HG03039 (cell line): Measurements from ENCODE around the gene PKM.
"Not testable (repeated sequence)": the region's sequence is repeated elsewhere in the genome, so short reads cannot be mapped to it uniquely, and the experiment has no call there.

Experiments
- ATAC-seq: cut with Tn5 transposase; IDR thresholded peaks from one replicate; pipeline ENCODE4 v1.9.1; 2021; ENCODE audit warnings: mild to moderate bottlenecking, moderate library complexity; ENCODE audit not compliant: unreplicated experiment

Gene PKM

GRCh38 chr15:72231066-72231832 is at the start of gene PKM:
TSS of gene PKM (minus strand) at chr15:72231190. CDS start at chr15:72219097, 12,093 bp downstream.
- peak; percentile 38 for ATAC-seq

GRCh38 chr15:72280751-72281150 is 49.8 kb upstream of the PKM start:
- no peak for ATAC-seq

GRCh38 chr15:72278737-72279136 is 47.7 kb upstream of the PKM start:
- no peak for ATAC-seq

- ATAC-seq, result no peak
Observed at GRCh38 chr15:72276326-72276700, 45.3 kb upstream of the PKM start.

DNA sequence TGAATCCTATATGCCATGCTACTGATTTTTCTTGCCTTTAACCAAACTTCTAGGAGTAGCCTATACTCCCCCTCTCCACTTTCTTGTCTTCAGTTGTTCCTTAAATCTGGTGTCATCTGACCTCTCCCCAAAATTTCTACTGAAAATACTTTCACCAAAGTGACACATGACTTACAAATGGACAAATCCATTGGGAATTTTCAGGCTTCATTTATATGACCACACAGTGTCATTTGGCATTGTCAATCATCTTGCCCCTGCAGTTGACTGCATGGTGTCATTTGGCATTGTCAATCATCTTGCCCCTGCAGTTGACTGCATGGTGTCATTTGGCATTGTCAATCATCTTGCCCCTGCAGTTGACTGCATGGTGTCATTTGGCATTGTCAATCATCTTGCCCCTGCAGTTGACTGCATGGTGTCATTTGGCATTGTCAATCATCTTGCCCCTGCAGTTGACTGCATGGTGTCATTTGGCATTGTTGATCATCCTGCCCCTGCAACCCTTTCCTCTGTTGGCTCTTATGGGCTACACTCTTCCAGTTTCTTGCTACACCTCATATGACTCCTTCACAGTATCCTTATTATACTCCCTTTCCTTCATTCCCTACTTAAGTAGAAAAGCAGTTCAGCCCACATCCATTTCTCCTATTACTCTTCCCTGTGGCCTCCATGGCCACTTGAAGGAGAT is 44.8 kb upstream of the PKM start:
- not testable (repeated sequence) for ATAC-seq

DNA sequence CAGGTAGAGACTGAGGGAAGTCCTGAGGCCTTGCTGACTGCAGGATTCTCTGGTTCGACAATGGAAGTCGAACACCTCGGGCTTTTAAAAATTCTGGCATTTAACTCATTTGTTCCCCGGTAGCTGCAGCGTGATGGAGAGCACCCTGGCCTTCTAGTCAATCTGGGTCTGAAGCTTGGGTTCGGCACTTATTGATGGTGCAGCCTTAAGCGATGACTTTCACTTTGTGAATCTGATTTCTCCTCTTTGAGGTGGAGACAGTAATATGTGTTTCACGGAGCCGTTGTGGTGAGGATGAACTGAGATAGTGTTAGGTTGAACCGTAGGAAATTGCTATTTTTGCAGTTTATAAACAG is 42.0 kb upstream of the PKM start:
- ATAC-seq, result no peak

- ATAC-seq, result peak; percentile 92
Observed at GRCh38 chr15:72272213-72272996, 41.4 kb upstream of the PKM start, which contains the start of gene PARP6. TSS of gene PARP6 (minus strand) at chr15:72272554. CDS start at chr15:72267477, 5,077 bp downstream.

- no peak for ATAC-seq
Observed at GRCh38 chr15:72271895-72272212, 40.9 kb upstream of the PKM start.

- no peak for ATAC-seq
Observed at GRCh38 chr15:72271221-72271620, 40.2 kb upstream of the PKM start.

DNA sequence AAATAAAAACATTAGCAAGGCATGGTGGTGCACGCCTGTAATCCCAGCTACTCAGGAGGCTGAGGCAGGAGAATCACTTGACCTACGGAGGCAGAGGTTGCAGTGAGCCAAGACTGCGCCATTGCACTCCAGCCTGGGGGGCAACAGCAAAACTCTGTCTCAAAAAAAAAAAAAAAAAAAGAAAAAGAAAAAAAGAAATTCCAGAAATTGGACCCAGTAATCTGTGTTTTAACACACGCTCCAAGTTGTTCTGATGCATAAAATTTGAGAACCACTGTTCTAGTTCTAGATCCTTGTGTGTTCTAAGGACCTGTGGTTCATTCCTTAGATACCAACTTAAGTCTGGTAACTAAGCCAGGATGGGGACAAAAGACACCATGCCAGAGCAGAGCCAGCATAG is 38.7 kb upstream of the PKM start:
- no peak for ATAC-seq

DNA sequence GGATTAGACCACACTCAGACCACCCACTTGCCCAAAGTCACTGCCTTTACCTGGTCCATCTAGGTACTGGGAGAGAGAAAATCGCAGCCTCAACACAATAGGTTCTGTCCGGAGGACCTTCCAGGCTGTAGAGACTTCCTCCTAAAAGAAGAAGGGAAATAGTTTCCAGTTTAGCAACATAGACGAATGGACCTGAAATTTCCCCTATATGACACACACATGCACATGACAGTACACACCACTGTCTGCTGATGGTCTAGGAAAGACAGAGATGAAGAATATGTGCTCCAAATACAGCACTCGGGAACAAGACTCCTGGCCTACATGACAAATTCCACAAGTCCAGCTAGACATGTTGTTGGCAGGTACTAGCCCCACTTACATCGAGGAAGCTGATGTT is 34.0 kb upstream of the PKM start:
- ATAC-seq, result no peak

DNA sequence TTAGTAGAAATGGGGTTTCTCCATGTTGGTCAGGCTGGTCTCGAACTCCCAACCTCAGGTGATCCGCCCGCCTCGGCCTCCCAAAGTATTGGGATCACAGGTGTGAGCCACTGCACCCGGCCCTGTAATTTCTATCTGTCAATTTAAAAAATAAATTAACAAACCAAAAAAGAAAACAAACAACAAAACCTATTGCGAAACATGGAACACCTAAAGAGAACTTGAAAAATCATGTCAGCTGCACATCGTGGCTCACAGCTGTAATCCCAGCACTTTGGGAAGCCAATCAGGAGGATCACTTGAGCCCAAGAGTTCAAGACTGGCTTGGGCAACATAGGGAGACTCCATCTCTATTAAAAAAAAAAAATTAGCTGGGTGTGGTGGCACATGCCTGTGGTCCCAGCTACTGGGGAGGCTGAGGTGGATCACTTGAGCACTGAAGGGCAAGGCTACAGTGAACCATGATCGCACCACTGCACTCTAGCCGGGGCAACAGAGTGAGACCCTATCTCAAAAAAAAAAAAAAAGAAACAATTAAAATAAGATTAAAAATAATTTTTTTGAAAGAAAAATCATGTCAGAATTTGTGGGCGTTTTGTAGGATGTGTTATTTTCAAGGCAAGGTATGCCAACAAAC is 21.8 kb upstream of the PKM start:
- ATAC-seq, result no peak

GRCh38 chr15:72249142-72249810 is 18.3 kb upstream of the PKM start:
- no peak for ATAC-seq

DNA sequence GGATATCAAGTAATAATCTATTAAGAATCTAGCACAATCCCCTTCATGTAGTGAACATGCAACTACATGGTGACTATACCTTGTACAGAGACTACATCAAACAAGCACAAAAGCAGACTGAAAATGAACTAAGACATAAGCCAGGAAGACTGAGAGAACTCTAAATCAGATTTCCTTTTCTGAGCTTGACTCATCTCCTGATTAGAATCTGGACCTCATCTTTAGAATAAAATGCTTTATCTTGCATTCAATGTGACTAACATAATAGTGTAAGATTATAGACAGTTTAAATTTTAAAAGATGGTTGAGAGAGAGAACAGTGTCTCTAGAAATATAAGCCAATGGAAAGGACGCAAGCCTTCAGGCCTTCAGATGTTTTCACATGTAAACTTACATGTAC is 17.5 kb upstream of the PKM start:
- ATAC-seq, result no peak

- no peak for ATAC-seq
Observed at GRCh38 chr15:72242775-72243370, 11.9 kb upstream of the PKM start.

- no peak for ATAC-seq
Observed at GRCh38 chr15:72239652-72240051, 8.7 kb upstream of the PKM start.

DNA sequence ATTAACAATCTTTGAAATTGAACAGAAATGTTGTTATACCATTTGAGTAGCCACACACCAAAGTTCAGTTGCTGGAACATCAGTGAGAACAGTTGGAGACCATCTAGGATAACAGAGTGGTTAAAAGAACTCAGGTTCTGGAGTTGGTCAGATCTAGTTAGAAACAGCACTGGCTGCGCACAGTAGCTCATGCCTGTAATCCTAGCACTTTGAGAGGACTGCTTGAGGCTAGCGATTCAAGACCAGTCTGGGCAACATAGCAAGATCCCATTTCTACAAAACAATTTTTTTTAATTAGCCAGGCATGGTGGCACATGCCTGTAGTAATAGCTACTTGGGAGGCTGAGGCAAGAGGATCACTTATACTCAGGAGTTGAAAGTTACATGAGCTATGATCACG is 7.6 kb upstream of the PKM start:
- no peak for ATAC-seq

DNA sequence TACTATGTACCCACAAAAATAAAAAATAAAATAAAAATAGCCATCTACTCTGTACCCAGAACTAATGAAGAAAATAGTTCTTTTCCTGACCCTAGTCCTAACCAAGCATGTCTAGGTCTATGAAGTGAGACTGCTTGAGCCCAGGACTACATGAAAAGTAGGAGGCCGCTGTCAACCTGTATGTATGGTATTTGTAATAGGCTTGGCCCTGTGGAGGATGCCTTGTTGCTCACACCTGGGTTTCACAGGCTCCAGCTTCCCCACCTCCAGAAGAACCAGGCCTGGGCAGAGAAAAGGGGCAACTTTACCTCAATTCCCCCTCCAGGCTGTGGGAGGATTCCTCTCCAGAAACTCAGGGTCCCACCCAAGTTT is 6.8 kb upstream of the PKM start:
- ATAC-seq, result peak; percentile 6

DNA sequence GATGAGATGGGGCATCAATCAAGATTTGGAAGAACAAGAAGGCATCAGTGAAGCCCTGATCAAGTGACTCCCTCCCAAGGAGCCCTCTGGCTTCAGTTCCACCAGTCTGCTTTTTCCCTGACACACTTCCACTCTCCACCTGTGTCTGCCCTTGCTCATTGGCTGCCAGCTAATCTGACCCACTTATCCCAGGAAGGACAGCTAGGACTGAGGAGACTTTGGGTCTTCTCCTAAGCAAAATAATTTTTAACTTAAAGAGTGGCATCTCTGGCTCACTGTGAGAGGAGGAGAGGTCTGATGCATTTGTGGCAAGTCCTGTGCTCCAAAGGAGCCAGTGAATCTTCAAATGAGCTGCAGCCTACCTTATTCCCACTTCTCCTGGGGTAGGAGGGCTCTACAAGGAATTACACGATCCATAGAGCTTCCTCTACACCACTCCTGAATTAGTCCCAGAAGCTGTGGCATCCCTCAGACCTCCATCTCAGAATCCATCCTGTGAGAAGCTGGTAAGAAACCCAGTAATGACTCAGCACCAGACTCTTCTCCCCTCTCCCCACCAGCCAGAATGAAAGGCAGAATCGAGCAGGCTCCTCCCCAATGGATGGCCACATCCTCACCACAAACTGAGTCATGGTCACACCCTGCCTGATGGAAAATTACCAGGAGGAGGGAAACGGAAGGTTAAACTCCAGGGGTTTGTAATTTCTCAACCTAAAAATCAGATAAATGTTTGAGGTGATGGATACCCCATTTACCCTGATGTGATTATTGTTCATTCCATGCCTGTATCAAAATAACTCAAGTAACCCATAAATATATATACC is 6.3 kb upstream of the PKM start:
- ATAC-seq, result peak; percentile 58
